IPS-18a (cell line): ENCODE measurements around the gene AGAP1.
A peak's percentile ranks its signal among the peaks of the same experiment; 100 is the strongest.
"Not testable (repeated sequence)": the region's sequence is repeated elsewhere in the genome, so short reads cannot be mapped to it uniquely, and the experiment has no call there.

ENCODE experiments used
- H3K27ac ChIP-seq: one replicate; pipeline ENCODE4 v1.5.1; 2013; ENCODE audit warnings: low read length
- H3K27me3 ChIP-seq: one replicate; pipeline ENCODE4 v1.6.1; 2013; ENCODE audit warnings: mild to moderate bottlenecking, low read length; ENCODE audit not compliant: control insufficient read depth, insufficient read depth
- H3K36me3 ChIP-seq: one replicate; pipeline ENCODE4 v1.6.1; 2013; ENCODE audit warnings: low read depth, low read length; ENCODE audit not compliant: control insufficient read depth
- H3K4me1 ChIP-seq: one replicate; pipeline ENCODE4 v1.6.1; 2013; ENCODE audit warnings: low read depth, low read length; ENCODE audit not compliant: control insufficient read depth
- H3K4me3 ChIP-seq: one replicate; pipeline ENCODE4 v1.5.1; 2013; ENCODE audit warnings: low read length
- H3K9ac ChIP-seq: one replicate; pipeline ENCODE4 v1.6.1; 2013; ENCODE audit warnings: mild to moderate bottlenecking, low read length, moderate library complexity
- H3K9me3 ChIP-seq: one replicate; pipeline ENCODE4 v1.6.1; 2013; ENCODE audit warnings: low read depth, low read length; ENCODE audit not compliant: control insufficient read depth

Gene AGAP1

GRCh38 chr2:236085647-236086046 is 591.8 kb downstream of the AGAP1 start:
- peak overlapping the region; percentile 73 for H3K27ac ChIP-seq
- H3K36me3 ChIP-seq, result no peaks in the 10 kb centered on the region
- peak overlapping the region; percentile 34 for H3K9ac ChIP-seq
- H3K9me3 ChIP-seq, result no peaks in the 10 kb centered on the region
- H3K4me1 ChIP-seq, result peaks cover 50% of the 10 kb centered on the region
- peaks cover 9% of the 10 kb centered on the region for H3K27me3 ChIP-seq
- H3K4me3 ChIP-seq, result no peak overlapping the region

- H3K4me3 ChIP-seq, result no peak overlapping the region
- no peaks in the 10 kb centered on the region for H3K9me3 ChIP-seq
- peaks cover 50% of the 10 kb centered on the region for H3K4me1 ChIP-seq
- peak overlapping the region; percentile 34 for H3K9ac ChIP-seq
- H3K27me3 ChIP-seq, result peaks cover 9% of the 10 kb centered on the region
- peak overlapping the region; percentile 73 for H3K27ac ChIP-seq
- H3K36me3 ChIP-seq, result no peaks in the 10 kb centered on the region
Measured at GRCh38 chr2:236086403-236086970, 592.6 kb downstream of the AGAP1 start.

- peak overlapping the region; percentile 34 for H3K9ac ChIP-seq
- peak overlapping the region; percentile 18 for H3K4me3 ChIP-seq
- no peak overlapping the region for H3K27ac ChIP-seq
- no peaks in the 10 kb centered on the region for H3K9me3 ChIP-seq
- H3K36me3 ChIP-seq, result no peaks in the 10 kb centered on the region
- peaks cover 45% of the 10 kb centered on the region for H3K4me1 ChIP-seq
- peaks cover 9% of the 10 kb centered on the region for H3K27me3 ChIP-seq
Measured at GRCh38 chr2:236086971-236087465, 593.2 kb downstream of the AGAP1 start.

- Histone ChIP-seq H3K27ac (no peak overlapping the region), H3K27me3 (peaks cover 9% of the 10 kb centered on the region), H3K4me3 (no peak overlapping the region), H3K36me3 (no peaks in the 10 kb centered on the region), H3K9me3 (no peaks in the 10 kb centered on the region), H3K4me1 (peaks cover 44% of the 10 kb centered on the region), H3K9ac (no peak overlapping the region)
Measured at GRCh38 chr2:236088368-236089057, 594.7 kb downstream of the AGAP1 start.

GRCh38 chr2:236089271-236090026 is 595.6 kb downstream of the AGAP1 start:
- peaks cover 9% of the 10 kb centered on the region for H3K27me3 ChIP-seq
- no peak overlapping the region for H3K9ac ChIP-seq
- no peaks in the 10 kb centered on the region for H3K36me3 ChIP-seq
- no peaks in the 10 kb centered on the region for H3K9me3 ChIP-seq
- no peak overlapping the region for H3K27ac ChIP-seq
- H3K4me1 ChIP-seq, result peaks cover 36% of the 10 kb centered on the region
- no peak overlapping the region for H3K4me3 ChIP-seq

GRCh38 chr2:236090027-236090382 is 596.2 kb downstream of the AGAP1 start:
- peaks cover 36% of the 10 kb centered on the region for H3K4me1 ChIP-seq
- H3K9me3 ChIP-seq, result no peaks in the 10 kb centered on the region
- no peaks in the 10 kb centered on the region for H3K36me3 ChIP-seq
- H3K27me3 ChIP-seq, result peaks cover 9% of the 10 kb centered on the region
- H3K9ac ChIP-seq, result no peak overlapping the region
- no peak overlapping the region for H3K27ac ChIP-seq
- no peak overlapping the region for H3K4me3 ChIP-seq

- H3K9me3 ChIP-seq, H3K4me3 ChIP-seq, H3K36me3 ChIP-seq, H3K27ac ChIP-seq, H3K9ac ChIP-seq, H3K27me3 ChIP-seq: not testable (repeated sequence)
- peaks cover 29% of the 10 kb centered on the region for H3K4me1 ChIP-seq
Measured at GRCh38 chr2:236090826-236091225, 597.0 kb downstream of the AGAP1 start.

- Histone ChIP-seq H3K27me3 (peaks cover 9% of the 10 kb centered on the region), H3K9ac (no peak overlapping the region), H3K4me1 (peaks cover 14% of the 10 kb centered on the region), H3K9me3 (no peaks in the 10 kb centered on the region), H3K27ac (no peak overlapping the region), H3K4me3 (no peak overlapping the region), H3K36me3 (no peaks in the 10 kb centered on the region)
Measured at GRCh38 chr2:236092714-236093113, 598.9 kb downstream of the AGAP1 start.

GRCh38 chr2:236093134-236093533 is 599.3 kb downstream of the AGAP1 start:
- Histone ChIP-seq H3K27me3 (peaks cover 5% of the 10 kb centered on the region), H3K36me3 (no peaks in the 10 kb centered on the region), H3K9me3 (no peaks in the 10 kb centered on the region), H3K9ac (no peak overlapping the region), H3K27ac (no peak overlapping the region), H3K4me1 (peaks cover 9% of the 10 kb centered on the region), H3K4me3 (no peak overlapping the region)

- no peak overlapping the region for H3K9ac ChIP-seq
- H3K27me3 ChIP-seq, result no peaks in the 10 kb centered on the region
Measured at GRCh38 chr2:236095504-236095903, 601.7 kb downstream of the AGAP1 start.

GRCh38 chr2:236101311-236101950 is 607.6 kb downstream of the AGAP1 start:
- Histone ChIP-seq H3K4me3 (no peak overlapping the region), H3K27me3 (no peaks in the 10 kb centered on the region), H3K9me3 (no peaks in the 10 kb centered on the region), H3K36me3 (no peaks in the 10 kb centered on the region), H3K4me1 (no peaks in the 10 kb centered on the region), H3K27ac (no peak overlapping the region), H3K9ac (no peak overlapping the region)

More at GRCh38 chr2:236095504-236095903, 601.7 kb downstream of the AGAP1 start:
- no peak overlapping the region for H3K27ac ChIP-seq
- no peak overlapping the region for H3K4me3 ChIP-seq
- no peaks in the 10 kb centered on the region for H3K36me3 ChIP-seq
- H3K9me3 ChIP-seq, result no peaks in the 10 kb centered on the region
- H3K4me1 ChIP-seq, result peaks cover 6% of the 10 kb centered on the region
